Measurements from ENCODE around the gene PLCD1.

DNA sequence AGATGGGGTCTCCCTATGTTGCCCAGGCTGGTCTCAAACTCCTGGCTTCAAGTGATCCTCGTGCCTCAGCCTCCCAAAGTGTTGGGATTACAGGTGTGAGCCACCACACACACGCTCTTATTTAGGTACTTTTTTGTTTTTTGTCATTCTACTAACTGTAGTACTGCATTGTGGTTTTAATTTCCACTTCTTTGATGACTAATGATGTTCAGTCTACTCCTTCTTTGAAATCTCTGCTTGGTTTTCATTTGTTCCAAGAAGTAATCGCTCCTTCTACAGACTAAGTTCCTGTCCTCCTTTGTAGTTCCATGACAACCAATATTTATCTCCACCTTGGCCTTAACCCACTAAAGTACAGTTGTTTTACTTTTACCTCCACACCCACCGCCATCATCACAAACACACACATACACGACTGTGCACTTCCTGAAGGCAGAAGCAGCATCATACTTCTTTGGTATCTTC, 9.0 kb upstream of the PLCD1 start:
- TF ChIP-seq CTCF (conservative IDR thresholded peaks at IDR 0.05) (no peak), EZH2 (IDR thresholded peaks at IDR 0.05; ENCODE audit: low read depth) (no peak)
